K562 (cell line): Measurements from ENCODE around the gene CFAP141. TPM values are rescaled to one million over a fixed set of nuclear protein-coding genes. Genes with fewer than 3 reads are reported as not detected.

Source experiments
- FOXP1 ChIP-seq: sonication (generic); formaldehyde crosslinking; IDR thresholded peaks from 2 replicates; pipeline ENCODE4 v1.8.0; 2022; ENCODE audit warnings: mild to moderate bottlenecking, missing genetic modification reagents
- HEY1 ChIP-seq: fragments of 250-450 bp; sonication (Bioruptor Pico); IDR thresholded peaks from 2 replicates; pipeline ENCODE4 v1.5.0; 2020; ENCODE audit warnings: mild to moderate bottlenecking, moderate library complexity, borderline replicate concordance
- HNRNPK ChIP-seq: fragments of 200-400 bp; formaldehyde crosslinking; IDR thresholded peaks from one replicate; pipeline ENCODE4 v1.6.1; 2018; ENCODE audit warnings: mild to moderate bottlenecking, low read depth, low read length; ENCODE audit not compliant: poor library complexity, severe bottlenecking
- NCOA2 ChIP-seq, 2 experiments: fragments of 450-650 bp; IDR thresholded peaks; 2 replicates each; pipeline ENCODE4 v1.6.1; 2018; ENCODE audit warnings: mild to moderate bottlenecking in 2 of 2, moderate library complexity in 1 of 2; ENCODE audit not compliant: partially characterized antibody in 2 of 2
- NR1H2 ChIP-seq: sonication (generic); formaldehyde crosslinking; IDR thresholded peaks from 2 replicates; pipeline ENCODE4 v1.4.0; 2020; ENCODE audit warnings: mild to moderate bottlenecking, missing genetic modification reagents
- NR2F6 ChIP-seq: fragments of 450-650 bp; formaldehyde crosslinking; IDR thresholded peaks from 2 replicates; pipeline ENCODE4 v1.4.0; 2020; ENCODE audit warnings: mild to moderate bottlenecking
- PCBP2 ChIP-seq: fragments of 200-400 bp; formaldehyde crosslinking; IDR thresholded peaks from 2 replicates; pipeline ENCODE4 v1.6.1; 2018; ENCODE audit warnings: low read length, low read depth, mild to moderate bottlenecking, moderate library complexity; ENCODE audit not compliant: poor library complexity, severe bottlenecking
- POLR3A ChIP-seq: IDR thresholded peaks from 2 replicates; pipeline ENCODE4 v1.6.1; 2011; ENCODE audit warnings: borderline replicate concordance, mild to moderate bottlenecking, moderate library complexity; ENCODE audit not compliant: insufficient read length, insufficient read depth; ENCODE audit errors: extremely low read depth
- RNF2 ChIP-seq: sonication (generic); IDR thresholded peaks from 2 replicates; pipeline ENCODE4 v1.6.1; 2016
- TAF7 ChIP-seq: fragments of 450-650 bp; IDR thresholded peaks from 2 replicates; pipeline ENCODE4 v1.6.1; 2016; ENCODE audit warnings: missing genetic modification characterization, missing compliant biosample characterization
- ZNF133 ChIP-seq: fragments of 250-450 bp; sonication (Bioruptor Pico); IDR thresholded peaks from 2 replicates; pipeline ENCODE4 v1.4.0; 2020; ENCODE audit warnings: mild to moderate bottlenecking
- ZNF175 ChIP-seq: fragments of 200-800 bp; sonication (Bioruptor generic); IDR thresholded peaks from 2 replicates; pipeline ENCODE4 v1.6.1; 2016; ENCODE audit warnings: low read depth, mild to moderate bottlenecking, missing genetic modification characterization, missing compliant biosample characterization
- polyA plus RNA-seq, 8 experiments: library from polyadenylated mRNA; depleted of rRNA in 4 of 8; stranded (reverse) in 5 of 8; unstranded in 3 of 8; fragments of >200 nt; fragmentation: Nextera tagmentation in 2 of 8; fragmentation: Illumina TruSeq in 1 of 8; extraction: Ambion mirVana in 2 of 8; extraction: Trizol in 1 of 8; gene quantifications; 2 replicates each; pipeline versions ENCODE4 v1.2.1 to v1.2.3, GENCODE V29; 2011 to 2014; ENCODE audit warnings: inconsistent platforms in 1 of 8, missing spikeins in 1 of 8
- total RNA-seq, 7 experiments: library from RNA; depleted of rRNA in 6 of 7; stranded (reverse); fragments of >200 nt in 6 of 7; fragmentation: Illumina TruSeq in 2 of 7; extraction: Trizol in 2 of 7; gene quantifications; 2 replicates each; pipeline versions ENCODE4 v1.2.1 to v1.2.3, GENCODE V29; 2011 to 2021; ENCODE audit warnings: low replicate concordance in 1 of 7
- TF ChIP-seq, protein P1 (sequence below), 3 experiments: fragments of 200-800 bp in 1 of 3; fragments of 250-450 bp in 1 of 3; fragments of 450-650 bp in 1 of 3; sonication (Bioruptor Pico) in 1 of 3; sonication (Bioruptor generic) in 1 of 3; formaldehyde crosslinking in 1 of 3; IDR thresholded peaks; 2 replicates each; pipeline versions ENCODE4 v1.6.1 to v1.8.0; 2016 to 2022; ENCODE audit warnings: mild to moderate bottlenecking in 2 of 3, missing genetic modification characterization in 2 of 3, missing compliant biosample characterization in 1 of 3, moderate library complexity in 1 of 3
- TF ChIP-seq, protein P2 (sequence below): sonication (generic); formaldehyde crosslinking; IDR thresholded peaks from 2 replicates; pipeline ENCODE4 v1.8.0; 2022; ENCODE audit warnings: mild to moderate bottlenecking, missing genetic modification reagents
- TF ChIP-seq, protein P3 (sequence below): sonication (generic); formaldehyde crosslinking; IDR thresholded peaks from 2 replicates; pipeline ENCODE4 v1.4.0; 2020; ENCODE audit warnings: mild to moderate bottlenecking, missing genetic modification reagents
- TF ChIP-seq, protein P4 (sequence below): IDR thresholded peaks from 2 replicates; pipeline ENCODE4 v1.6.1; 2016; ENCODE audit warnings: missing genetic modification characterization, missing compliant biosample characterization

CFAP141 gene
- total and polyA plus RNA-seq, 9 of the 15 experiments (the other 6 are each of a cell fraction or from before 2014, with no cell fraction given) = not detected

DNA sequence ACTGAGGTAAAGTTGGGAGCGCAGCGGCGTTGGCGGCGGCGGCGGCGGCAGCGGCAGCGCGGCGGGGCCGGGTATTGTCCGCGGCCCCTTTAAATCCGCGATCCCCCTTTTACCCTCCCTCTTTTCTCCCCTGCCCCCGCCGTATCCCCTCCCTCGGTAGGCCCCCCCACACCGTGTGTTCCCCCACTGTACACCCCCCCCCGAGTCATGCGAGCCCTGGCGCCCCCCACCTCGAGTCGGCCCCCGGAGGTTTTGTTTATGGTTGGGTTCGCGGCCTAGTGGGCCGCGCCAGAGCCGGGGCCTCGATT, 14.8 kb upstream of the CFAP141 start (continued):
- TF ChIP-seq, protein P1, sequence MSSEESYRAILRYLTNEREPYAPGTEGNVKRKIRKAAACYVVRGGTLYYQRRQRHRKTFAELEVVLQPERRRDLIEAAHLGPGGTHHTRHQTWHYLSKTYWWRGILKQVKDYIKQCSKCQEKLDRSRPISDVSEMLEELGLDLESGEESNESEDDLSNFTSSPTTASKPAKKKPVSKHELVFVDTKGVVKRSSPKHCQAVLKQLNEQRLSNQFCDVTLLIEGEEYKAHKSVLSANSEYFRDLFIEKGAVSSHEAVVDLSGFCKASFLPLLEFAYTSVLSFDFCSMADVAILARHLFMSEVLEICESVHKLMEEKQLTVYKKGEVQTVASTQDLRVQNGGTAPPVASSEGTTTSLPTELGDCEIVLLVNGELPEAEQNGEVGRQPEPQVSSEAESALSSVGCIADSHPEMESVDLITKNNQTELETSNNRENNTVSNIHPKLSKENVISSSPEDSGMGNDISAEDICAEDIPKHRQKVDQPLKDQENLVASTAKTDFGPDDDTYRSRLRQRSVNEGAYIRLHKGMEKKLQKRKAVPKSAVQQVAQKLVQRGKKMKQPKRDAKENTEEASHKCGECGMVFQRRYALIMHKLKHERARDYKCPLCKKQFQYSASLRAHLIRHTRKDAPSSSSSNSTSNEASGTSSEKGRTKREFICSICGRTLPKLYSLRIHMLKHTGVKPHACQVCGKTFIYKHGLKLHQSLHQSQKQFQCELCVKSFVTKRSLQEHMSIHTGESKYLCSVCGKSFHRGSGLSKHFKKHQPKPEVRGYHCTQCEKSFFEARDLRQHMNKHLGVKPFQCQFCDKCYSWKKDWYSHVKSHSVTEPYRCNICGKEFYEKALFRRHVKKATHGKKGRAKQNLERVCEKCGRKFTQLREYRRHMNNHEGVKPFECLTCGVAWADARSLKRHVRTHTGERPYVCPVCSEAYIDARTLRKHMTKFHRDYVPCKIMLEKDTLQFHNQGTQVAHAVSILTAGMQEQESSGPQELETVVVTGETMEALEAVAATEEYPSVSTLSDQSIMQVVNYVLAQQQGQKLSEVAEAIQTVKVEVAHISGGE (CRISPR knock-in tag; IDR thresholded peaks at IDR 0.05) = peak in 1 of 3 experiments; percentile 17; a peak in 2 of 6 replicates
- TF ChIP-seq ZNF133 (CRISPR knock-in tag) = no peak
- TF ChIP-seq HNRNPK = peak; percentile 95
- no peak for TF ChIP-seq TAF7 (tag)
- TF ChIP-seq, protein P2, sequence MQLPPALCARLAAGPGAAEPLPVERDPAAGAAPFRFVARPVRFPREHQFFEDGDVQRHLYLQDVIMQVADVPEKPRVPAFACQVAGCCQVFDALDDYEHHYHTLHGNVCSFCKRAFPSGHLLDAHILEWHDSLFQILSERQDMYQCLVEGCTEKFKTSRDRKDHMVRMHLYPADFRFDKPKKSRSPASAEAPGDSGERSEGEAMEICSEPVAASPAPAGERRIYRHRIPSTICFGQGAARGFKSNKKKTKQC (CRISPR knock-in tag) = peak; percentile 78; the same call in 1 of the 2 replicates
- TF ChIP-seq NR1H2 (CRISPR knock-in tag) = no peak
- no peak for TF ChIP-seq NR2F6 (CRISPR knock-in tag)
- no peak for TF ChIP-seq HEY1 (CRISPR knock-in tag)
- TF ChIP-seq ZNF175 (CRISPR knock-in tag) = 0 out of 2 replicates have a peak, but pooled peaks have one; percentile 13
- TF ChIP-seq POLR3A = no peak
- TF ChIP-seq PCBP2 = peak; percentile 56
- TF ChIP-seq, protein P3, sequence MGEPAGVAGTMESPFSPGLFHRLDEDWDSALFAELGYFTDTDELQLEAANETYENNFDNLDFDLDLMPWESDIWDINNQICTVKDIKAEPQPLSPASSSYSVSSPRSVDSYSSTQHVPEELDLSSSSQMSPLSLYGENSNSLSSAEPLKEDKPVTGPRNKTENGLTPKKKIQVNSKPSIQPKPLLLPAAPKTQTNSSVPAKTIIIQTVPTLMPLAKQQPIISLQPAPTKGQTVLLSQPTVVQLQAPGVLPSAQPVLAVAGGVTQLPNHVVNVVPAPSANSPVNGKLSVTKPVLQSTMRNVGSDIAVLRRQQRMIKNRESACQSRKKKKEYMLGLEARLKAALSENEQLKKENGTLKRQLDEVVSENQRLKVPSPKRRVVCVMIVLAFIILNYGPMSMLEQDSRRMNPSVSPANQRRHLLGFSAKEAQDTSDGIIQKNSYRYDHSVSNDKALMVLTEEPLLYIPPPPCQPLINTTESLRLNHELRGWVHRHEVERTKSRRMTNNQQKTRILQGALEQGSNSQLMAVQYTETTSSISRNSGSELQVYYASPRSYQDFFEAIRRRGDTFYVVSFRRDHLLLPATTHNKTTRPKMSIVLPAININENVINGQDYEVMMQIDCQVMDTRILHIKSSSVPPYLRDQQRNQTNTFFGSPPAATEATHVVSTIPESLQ (CRISPR knock-in tag) = peak; percentile 42; the same call in 1 of the 2 replicates
- TF ChIP-seq RNF2 = no peak
- TF ChIP-seq, protein P4, sequence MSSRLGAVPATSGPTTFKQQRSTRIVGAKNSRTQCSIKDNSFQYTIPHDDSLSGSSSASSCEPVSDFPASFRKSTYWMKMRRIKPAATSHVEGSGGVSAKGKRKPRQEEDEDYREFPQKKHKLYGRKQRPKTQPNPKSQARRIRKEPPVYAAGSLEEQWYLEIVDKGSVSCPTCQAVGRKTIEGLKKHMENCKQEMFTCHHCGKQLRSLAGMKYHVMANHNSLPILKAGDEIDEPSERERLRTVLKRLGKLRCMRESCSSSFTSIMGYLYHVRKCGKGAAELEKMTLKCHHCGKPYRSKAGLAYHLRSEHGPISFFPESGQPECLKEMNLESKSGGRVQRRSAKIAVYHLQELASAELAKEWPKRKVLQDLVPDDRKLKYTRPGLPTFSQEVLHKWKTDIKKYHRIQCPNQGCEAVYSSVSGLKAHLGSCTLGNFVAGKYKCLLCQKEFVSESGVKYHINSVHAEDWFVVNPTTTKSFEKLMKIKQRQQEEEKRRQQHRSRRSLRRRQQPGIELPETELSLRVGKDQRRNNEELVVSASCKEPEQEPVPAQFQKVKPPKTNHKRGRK (tag) = no peak
- TF ChIP-seq FOXP1 (CRISPR knock-in tag) = no peak; the same call in 1 of the 2 replicates
- no peak for TF ChIP-seq NCOA2 (IDR thresholded peaks at IDR 0.05; ENCODE audit: partially characterized antibody in 2 of 2)
